ENCODE results near the gene REELD1.

- TF ChIP-seq CTCF (IDR thresholded peaks at IDR 0.05 in 2 of 3, conservative IDR thresholded peaks at IDR 0.05 in 1 of 3; ENCODE audit: insufficient read depth in 2 of 3, low read depth in 1 of 3, low read length in 3 of 3): no peak
- no peak for TF ChIP-seq POLR2A (conservative IDR thresholded peaks at IDR 0.05)
- no peak for TF ChIP-seq KDM1A (IDR thresholded peaks at IDR 0.05)
Observed at GRCh38 chr4:146214238-146214637, at the start of gene REELD1.

Measured in K562 (cell line).